ENCODE results near the gene TREML4.

GRCh38 chr6:41214559-41215238 lies 13.4 kb upstream of the TREML4 start:
- TF ChIP-seq CTCF (IDR thresholded peaks at IDR 0.05 in 2 of 3, conservative IDR thresholded peaks at IDR 0.05 in 1 of 3; ENCODE audit: borderline replicate concordance in 1 of 3, insufficient read depth in 1 of 3, low read depth in 2 of 3, low read length in 2 of 3), result no peak
- TF ChIP-seq POLR2A (IDR thresholded peaks at IDR 0.05; ENCODE audit: borderline replicate concordance, extremely low read depth, insufficient read depth, insufficient read length), result no peak
- TF ChIP-seq YY1 (IDR thresholded peaks at IDR 0.05; ENCODE audit: extremely low read depth, insufficient replicate concordance, low read depth, low read length), result no peak
- no peak for TF ChIP-seq REST (IDR thresholded peaks at IDR 0.05; ENCODE audit: low read depth)
- no peak for TF ChIP-seq MAX (IDR thresholded peaks at IDR 0.05)
- no peak for TF ChIP-seq CEBPB (IDR thresholded peaks at IDR 0.05; ENCODE audit: low read depth)
- no peak for TF ChIP-seq SP1 (IDR thresholded peaks at IDR 0.05; ENCODE audit: low read depth)
- TF ChIP-seq JUND (IDR thresholded peaks at IDR 0.05), result peak; percentile 48; the same call in 1 of the 2 replicates
- no peak for TF ChIP-seq EGR1 (IDR thresholded peaks at IDR 0.05; ENCODE audit: low read depth)
- TF ChIP-seq EZH2 (IDR thresholded peaks at IDR 0.05), result no peak
